Measurements from ENCODE around the gene ZNF609.
"Not testable (repeated sequence)": the region's sequence is repeated elsewhere in the genome, so short reads cannot be mapped to it uniquely, and the experiment has no call there.

- not testable (repeated sequence) for TF ChIP-seq CTCF (IDR thresholded peaks at IDR 0.05 in 2 of 3, conservative IDR thresholded peaks at IDR 0.05 in 1 of 3; ENCODE audit: borderline replicate concordance in 1 of 3, insufficient read depth in 1 of 3, low read depth in 2 of 3, low read length in 2 of 3); EZH2 (IDR thresholded peaks at IDR 0.05)
Measured at GRCh38 chr15:64495968-64496367, 35.6 kb downstream of the ZNF609 start.
